NCI-H446 (cell line): ENCODE data around the gene LAMTOR5.
"Not testable (repeated sequence)": the region's sequence is repeated elsewhere in the genome, so short reads cannot be mapped to it uniquely, and the experiment has no call there.

Source experiments
- DNase-seq, 2 experiments: peaks; one replicate each; lab custom pipeline; 2025; lab: John Stamatoyannopoulos, UW

LAMTOR5 gene

DNA sequence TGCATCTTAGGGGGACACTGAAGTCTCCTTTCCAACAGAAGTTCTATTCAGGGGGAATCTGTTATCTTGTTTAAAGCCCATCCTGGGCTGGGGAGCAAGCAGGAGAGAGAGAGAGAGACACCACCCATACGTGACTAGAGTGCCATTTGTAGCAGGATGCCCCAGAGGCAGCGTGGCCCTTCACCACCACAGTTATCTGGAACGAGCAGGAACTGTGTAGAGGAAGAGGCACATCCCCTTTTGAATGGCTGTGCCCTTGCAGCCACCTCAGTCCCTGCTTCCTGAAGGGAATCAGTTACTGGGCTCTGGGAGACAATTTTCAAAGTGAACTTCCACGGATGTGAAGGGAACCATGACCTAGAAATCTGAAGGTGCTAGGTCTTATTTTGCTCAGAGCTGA lies 19.4 kb upstream of the LAMTOR5 start:
- no peak for DNase-seq

DNA sequence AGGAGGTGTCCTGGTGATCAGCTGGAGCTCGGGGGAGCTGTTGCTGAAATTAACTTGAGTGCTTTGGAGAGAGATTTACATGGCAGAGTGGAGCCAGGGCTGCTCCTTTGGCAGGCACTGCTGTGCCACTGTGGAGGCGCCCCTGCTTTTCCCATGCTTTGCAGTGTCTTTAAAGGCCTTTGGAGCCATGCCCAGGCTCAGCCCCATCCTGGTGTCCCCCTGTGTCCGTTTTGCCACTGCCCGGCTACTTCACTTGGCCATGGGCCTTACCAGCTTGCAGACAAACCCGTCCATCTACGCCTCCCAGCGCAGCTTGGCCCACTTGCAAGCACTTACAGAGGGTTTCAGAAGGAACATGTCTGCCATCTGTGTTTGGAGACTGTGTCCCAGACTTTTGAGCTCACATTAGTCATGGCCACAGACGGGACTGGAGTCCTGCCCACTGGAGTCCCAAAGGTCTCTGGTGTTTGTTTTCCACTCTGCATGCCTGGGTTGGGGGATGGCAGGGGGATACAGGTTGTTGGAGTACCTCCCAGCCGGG lies 18.2 kb upstream of the LAMTOR5 start:
- DNase-seq: peak; percentile 87 to 88

DNA sequence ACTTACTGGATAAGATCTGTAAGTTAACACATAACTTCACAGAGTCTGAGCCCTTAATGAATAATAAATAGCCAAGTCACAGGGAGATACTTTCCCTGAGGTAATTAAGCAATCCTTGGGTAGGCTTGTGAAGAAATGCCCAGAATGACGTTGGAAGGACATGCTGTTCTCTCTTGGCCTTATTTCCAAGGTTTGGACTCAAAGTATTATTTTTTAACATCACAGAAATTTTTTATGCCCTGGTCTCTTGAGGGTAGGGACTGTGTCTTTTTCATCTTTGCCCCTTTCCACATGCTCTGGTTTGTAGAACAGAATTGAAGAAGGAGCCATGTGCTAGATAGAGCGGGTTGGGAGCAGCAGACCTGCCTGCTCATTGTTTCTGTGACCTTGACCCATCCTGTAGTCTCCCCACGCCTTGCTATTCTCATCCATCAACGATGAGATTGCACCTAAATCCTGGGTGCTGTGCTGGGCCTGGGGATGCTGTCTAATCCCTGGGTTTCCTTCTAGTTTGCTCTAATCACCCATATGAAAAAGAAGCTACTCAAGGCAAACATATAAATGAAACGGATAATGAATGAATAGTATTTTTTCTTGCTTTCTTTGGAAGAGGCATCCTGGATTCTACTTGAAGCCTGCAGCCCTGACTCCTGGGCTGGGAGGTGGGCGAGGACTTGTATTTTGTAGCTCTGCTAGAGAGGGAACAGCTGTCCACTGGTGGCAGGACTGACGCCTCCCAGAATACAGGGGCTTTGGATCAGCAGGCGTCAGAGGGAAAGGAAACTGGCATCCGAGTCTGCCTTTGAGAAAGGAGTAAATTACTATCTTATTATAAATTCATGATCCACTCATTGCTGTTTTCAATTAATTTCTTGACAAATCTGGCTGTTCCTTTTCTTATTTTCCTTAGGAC lies 17.5 kb upstream of the LAMTOR5 start:
- DNase-seq: peak; percentile 76 to 84

DNA sequence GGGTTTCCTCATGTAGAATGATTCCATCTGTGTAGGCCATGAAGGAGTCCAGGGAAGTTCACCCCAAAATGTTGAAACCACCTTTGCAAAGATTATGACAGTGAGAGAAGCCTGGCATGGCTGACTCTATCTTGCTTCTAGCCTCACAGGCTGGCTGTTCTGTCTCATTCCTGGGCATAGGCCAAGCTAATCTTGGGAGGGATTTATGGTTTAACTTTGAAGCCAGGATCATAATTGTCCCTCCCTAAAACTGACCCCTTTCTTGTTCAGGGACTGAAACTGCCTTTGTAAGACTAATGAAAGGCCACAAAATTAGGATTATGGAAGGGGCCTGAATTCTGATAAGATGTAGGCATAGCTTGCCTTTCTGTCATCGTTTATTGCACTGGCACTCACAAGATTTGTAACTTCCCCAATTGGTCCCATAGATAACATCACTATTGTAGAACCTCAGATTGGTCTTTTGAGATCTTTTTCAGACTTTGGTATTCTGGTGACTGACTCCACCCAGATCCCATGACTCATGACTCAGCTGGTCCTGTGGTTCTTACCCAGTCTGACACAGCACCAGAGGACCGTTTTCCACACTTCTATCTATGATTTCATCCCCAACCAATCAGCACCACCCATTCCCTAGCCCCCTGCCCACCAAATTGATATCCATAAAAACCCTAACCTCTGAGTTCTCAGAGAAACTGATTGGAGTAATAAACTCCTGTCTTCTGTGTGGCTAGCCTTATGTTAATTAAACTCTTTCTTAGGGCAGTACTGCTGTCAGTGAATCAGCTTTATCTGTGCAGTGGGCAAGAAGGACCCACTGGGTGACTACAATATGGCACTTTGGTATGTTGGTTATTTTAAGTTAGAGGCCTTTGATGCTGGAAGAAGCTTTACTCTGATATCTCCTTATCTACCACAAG lies 13.6 kb upstream of the LAMTOR5 start:
- no peak for DNase-seq

DNA sequence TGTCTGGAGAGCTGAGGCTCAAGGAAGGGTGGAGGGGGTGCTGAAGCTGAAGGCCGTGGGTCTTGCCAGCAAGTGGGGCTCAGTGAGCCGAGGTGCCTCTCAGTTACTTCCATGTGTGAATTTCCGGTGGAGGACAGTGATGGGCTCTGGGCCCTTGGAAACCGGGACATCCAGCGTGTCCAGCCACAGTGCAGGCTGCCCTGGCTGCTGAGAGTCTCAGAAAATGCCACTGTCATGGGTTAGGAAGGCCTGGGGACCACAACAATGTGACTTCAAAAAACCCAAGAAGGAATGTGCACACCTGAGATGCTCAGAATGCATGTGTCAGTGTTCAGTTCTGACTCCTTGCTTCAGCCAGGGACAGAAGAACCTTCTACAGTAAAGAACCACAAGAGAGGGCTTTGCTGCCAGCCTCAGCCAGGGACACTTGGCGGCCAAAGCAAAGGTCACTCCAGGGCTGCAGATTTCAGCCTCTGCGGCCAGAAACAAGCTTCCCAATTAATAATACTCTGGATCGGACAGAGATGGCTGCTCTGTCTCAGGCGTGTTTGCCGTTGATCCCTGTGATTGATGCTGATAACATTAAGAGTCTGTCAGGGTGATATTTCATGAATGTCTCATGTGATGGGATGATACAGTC lies 12.6 kb upstream of the LAMTOR5 start:
- DNase-seq: no peak

DNA sequence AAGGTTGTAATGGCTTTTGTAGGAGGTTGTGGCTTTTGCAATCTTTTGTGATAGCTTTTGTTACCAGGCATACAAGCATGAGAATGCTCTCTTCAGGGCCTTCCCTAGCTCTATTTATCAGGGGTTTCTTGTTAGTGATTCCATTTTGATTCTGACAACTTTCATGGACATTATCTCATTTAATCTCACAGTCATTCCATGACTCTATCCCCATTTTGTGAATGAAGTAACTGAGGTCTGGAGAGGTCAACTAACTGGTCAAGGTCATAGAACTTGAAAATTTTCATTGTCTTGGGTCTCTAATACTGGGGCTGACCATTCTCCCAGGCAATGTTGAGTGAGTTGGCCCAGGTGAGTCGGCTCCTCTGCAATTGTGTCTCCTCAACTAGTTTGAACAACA lies 11.2 kb upstream of the LAMTOR5 start:
- DNase-seq: no peak

DNA sequence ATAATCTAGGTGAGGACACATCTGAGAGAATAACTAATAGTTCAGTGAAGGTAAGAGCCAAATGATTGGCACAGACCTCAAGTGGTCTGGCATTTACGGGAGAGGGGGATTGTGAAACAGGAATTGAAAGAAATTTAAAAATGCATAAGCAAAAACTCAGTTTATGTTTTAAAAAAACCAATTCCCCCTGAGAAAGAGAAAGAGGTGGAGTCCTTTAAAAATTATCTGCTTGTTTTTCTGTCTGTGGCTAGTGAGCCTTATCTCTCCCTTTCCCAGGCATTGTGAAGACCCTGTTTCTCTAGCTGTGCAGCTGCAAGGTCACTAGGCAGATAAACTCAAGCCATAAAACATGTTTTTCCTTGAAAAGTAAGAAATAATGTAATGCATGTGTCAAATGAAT lies 5.6 kb upstream of the LAMTOR5 start:
- not testable (repeated sequence) for DNase-seq

DNA sequence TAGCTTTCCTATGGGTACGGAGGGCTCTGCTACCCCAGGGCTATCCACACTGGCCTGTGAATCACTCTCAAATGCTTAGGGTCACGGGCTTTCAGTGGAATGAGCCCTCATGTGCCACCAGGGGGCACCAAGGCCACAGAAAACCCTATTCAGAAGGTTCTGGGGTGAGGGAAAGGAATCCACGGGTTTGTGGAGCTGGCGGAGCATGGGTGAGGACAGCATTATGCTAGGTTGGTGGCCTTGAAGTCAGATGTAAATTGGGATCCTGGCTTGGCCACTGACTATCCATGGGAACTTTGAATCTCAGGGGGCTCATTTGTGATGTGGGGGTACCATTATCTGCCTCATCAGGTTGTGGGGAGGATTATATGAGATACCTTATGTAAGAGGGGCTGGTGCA lies 5.1 kb upstream of the LAMTOR5 start:
- peak; percentile 41 to 86 for DNase-seq

DNA sequence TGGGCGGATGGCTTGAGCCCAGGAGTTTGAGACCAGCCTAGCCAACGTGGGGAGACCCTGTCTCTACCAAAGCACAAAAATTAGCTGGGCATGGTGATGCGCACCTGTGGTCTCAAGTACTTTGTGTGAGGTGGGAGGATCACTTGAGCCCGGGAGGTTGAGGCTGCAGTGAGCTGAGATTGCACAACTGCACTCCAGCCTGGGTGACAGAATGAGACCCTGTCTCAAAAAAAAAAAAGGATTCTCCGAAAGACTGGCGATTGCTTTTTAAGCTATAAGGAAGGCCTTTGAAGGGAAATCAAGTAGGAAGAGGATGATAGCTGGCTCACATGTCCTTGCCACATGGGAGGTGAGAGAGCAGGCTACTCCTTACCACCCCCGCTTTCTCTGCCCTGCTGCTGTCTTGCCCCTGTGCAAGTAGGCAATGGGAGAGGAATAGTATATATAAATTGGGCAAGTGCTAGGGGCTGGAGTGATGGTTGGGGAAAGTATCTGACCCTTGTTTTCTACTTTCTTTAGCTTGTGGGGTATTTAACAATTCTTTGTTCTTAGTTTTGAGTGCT lies 3.8 kb upstream of the LAMTOR5 start:
- no peak for DNase-seq

DNA sequence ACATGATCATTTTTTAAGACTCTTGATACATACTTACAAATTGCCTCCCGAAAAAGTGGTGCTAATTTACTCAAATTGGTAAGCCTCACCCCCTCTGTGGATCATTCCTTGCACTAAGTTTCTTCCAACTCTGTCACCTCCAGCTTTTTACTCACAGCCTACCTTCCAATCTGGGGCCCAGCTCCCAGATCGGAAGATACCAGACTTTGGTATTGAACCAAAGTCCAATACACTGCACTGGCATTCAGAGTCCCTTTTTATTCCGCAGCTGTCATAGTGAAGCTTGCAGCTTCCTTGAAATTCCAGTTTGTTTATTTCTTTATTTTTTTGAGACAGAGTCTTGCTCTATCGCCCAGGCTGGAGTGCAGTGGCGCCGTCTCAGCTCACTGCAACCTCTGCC lies 1.8 kb upstream of the LAMTOR5 start:
- no peak for DNase-seq

DNA sequence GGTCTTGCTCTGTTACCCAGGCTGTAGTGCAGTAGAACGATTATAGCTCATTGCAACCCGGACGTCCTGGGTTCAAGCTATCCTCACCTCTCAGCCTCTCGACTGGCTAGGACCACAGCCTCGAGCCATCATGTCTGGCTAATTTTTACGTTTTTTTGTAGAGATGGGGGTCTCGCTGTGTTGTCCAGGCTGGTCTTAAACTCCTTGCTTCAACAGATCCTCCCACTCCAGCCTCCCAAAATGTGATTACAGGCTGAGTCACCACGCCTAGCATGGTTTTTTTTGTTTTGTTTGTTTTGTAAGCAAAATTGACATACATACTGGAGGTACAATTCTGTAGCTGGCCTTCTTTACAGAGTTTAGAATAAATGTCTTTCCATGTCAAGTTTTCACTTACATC lies 994 bp upstream of the LAMTOR5 start:
- DNase-seq: no peak

DNA sequence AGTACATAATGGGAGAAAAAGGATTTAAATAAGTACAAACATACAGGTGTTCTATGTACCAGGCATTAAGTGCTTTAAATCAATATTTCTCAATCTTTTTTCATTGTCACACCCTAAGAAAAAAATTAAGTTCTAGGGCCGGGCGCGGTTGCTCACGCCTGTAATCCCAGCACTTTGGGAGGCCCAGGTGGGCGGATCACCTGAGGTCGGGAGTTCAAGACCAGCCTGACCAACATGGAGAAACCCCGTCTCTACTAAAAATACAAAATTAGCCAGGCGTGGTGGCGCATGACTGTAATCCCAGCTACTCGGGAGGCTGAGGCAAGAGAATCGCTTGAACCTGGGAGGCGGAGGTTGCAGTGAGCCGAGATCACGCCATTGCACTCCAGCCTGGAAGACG lies 1.1 kb downstream of the LAMTOR5 start:
- DNase-seq: not testable (repeated sequence)

DNA sequence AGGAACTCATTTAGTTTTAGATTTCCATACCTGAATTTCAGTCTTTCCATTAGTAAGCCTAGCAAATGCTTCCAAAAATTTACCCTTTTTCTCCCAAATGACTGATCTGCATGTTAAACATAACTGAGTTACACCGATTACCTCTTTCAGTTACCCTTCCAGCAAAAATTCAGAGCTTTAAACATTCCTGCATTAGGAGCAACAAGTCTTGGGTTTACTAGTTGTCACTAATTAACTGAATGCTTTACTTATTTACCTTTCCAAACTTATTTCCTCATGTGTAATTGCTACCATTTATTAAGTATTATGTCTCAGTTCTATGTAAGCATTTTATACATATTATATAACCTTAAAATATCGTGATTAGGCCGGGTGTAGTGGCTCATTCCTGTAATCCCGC lies 3.1 kb downstream of the LAMTOR5 start:
- DNase-seq: no peak

DNA sequence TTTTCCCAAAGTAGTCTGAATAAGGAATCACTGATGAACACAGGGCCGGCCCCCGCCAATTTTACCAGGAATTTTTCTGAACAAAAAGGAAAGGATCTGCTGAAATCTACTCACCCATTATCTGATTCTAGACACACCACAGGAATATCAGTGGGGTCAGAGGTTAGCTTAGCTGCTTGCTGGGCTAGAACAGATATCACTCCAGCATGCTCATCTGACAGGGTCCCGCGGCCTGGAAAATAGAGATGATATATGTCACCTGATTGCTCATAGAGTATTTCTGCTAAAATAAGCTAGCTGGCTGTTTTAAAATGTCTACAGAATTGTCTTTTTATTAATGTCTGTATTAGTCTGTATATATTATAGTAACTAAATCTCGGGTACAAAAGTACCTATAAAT lies 3.7 kb downstream of the LAMTOR5 start:
- no peak for DNase-seq

DNA sequence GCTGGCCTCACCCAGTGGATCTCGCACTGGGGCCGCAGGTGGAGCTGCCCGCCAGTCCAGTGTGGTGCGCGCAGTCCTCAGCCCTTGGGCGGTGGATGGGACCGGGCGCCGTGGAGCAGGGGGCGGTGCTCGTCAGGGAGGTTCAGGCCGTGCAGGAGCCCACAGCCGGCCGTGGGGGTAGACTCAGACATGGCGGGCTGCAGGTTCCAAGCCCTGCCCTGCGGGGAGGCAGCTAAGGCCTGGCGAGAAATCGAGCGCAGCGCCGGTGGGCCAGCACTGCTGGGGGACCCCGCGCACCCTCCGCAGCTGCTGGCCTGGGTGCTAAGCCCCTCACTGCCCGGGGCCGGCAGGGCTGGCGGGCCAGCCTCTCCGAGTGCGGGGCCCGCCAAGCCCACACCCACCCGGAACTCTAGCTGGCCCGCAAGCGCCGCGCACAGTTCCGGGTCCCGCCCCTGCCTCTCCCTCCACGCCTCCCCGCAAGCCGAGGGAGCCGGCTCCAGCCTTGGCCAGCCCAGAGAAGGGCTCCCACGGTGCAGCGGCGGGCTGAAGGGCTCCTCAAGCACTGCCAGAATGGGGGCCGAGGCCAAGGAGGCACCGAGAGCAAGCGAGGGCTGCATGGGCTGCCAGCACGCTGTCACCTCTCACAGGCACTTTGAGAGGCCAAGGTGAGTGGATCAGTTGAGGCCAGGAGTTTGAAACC lies 11.1 kb downstream of the LAMTOR5 start:
- not testable (repeated sequence) for DNase-seq

DNA sequence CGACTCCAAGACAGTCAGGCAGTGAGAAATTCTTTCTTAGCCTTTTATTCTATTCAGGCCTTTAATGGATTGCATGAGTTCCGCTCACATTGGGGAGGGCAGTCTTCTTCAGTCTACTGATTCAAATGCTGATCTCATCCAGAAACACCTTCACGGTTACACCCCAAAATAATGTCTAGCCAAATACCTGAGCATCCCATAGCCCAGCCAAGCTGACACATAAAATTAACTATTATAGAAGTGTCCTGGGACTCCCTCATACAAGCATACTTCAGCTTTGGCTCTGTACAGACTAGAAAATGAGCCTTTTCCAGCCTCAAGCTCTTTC lies 13.0 kb downstream of the LAMTOR5 start:
- no peak for DNase-seq

DNA sequence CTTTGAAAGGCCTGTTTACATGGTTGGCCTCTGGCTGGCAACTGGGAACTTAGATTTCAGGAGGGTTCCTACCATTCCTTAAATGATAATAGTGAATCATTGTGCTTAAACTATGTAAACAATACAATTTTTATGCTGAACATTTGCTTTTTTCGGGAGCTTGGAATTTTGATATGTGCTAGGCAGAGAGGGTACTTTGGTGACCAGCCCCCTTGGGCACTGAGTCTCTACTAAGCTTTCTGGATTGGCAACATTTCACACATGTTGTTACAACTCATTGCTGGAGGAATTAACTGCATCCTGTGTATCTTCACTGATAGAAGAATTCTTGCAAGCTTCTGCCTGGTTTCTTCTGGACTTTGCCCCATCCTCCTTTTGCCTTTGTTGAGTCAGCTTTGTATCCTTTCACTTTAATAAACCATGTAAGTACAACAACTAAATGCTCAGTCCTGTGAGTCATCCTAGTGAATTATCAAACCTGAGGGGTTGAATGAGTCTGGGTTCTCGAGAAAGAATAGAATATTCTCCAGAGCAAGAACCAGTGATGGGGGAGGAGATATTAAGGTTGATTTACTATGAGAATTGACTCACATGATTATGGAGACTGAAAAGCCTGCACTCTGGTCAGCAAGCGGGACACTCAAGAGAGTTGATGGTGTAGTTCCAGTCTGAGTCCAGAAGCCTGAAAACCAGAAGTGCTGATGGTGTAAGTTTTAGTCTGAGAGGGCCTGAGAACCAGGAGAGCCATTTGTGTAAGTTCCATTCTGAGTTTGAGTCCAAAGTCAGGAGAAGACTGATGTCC lies 13.6 kb downstream of the LAMTOR5 start:
- no peak for DNase-seq

DNA sequence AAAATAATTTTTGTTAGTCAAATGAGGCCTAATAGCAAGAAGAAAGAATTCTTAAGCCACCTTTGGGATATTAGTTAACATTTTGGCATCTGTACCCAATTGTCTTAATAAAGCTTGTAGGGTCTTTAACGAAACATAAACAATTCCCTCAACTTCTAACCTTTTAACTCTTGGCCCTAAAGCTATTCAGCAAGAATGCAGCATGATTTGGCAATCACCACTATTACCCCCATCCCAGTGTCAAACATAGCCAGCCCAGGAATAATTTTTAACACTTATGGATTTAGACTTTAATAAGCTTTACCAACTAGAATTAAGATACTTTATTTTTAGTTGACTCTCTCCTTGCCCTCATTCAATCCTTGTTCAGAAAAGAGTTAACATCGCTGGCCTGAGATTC lies 14.2 kb downstream of the LAMTOR5 start:
- no peak for DNase-seq

DNA sequence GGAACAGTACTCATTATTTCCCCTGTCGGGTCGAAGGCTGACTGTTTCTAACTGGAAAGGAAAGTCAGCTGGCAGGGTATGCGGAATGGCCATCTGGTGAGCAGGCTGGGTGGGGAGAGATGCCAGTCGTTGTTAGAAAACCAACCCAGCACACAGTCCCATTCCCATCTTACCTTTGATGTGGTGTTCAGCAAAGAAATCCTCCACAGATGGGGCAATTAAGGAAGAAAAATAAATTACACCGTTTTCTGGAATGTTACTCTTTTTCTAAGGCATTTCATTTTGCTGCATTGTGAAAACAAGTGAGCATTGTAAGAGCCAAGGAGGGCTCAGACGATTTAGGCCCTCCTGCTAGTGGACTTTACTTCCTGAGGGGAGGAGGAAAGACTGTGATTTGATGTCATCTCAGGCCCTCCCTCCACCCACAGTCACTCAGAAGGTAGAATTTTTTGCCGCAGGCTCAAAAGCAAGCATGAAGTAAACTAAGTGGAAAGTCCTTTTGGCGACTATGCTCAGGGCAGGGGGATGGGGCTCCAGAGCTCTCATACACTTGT lies 16.7 kb downstream of the LAMTOR5 start, which contains the start of gene SLC16A4:
Gene SLC16A4 (minus strand): TSS at position 335 of the 554 bp plus-strand sequence. CDS start 1,703 bp downstream, outside the sequence.
- DNase-seq: peak; percentile 47 to 81

DNA sequence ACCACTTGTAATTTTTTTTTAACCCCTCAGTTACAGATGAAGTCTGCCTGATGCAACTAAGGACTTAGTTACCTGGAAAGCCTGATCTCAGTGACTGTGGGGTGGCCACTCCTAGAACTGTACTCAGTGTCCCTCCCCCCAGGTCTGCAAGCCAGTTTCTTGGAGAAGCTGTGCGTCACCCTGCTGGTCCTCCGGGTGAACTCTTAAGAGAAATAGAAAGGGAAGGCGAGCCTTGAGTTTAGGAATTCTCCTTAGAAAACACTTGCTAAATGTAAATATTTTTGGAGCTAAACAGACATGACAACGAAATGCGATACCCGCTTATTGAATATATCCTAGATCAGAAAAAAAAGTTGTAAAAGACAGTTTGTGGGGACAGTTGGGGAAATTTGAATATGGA lies 17.4 kb downstream of the LAMTOR5 start:
- no peak for DNase-seq
